ENCODE data around the gene EDC3.
"Not testable (repeated sequence)": the region's sequence is repeated elsewhere in the genome, so short reads cannot be mapped to it uniquely, and the experiment has no call there.

EDC3 gene

DNA sequence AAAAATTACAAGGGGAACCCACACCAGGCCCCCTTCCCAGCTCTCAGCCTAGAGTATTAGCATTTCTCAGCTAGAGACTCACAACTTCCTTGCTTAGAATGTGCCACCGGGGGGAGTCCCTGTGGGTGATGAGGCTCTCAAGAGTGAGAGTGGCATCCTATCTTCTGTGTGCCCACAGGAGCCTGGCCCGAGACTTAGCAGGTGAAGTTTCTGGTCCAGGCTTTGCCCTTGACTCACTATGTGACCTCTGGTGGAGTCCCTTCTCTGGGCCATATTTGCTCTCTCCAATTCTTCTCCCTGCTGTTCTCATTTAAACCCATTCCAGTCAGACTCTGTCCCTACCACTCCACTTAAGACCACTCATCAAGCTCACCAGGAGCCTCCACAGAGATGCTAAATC, 62.0 kb downstream of the EDC3 start:
- TF ChIP-seq JUND (IDR thresholded peaks at IDR 0.05; ENCODE audit: low read depth): no peak
- in situ Hi-C loops (cut with HindIII; ENCODE audit: low pct_unique_long_range_greater_than_20kb, low sequenced_read_pairs): no loop called here
- no peak for DNase-seq (ENCODE audit: low read depth in 1 of 2, low spot score in 1 of 2)

DNA sequence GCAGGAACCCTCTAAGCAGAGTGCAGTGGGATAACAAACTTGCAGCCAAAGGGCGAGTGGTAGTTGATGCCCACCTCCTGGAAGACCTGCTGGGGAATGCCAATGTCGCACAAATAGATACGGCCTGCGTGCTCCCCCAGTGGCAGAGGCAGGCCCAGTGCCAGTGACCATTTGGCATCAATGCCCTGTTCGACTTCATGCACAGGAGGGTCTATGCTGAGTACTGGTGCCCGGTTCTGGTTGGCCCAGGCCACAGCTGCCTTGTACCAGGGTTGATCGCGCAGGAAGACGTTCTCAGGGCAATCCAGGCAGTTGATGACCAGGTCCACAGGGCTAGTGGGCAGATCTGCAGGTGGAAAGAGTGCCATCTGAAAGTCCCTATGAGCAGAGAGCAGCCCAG, 63.2 kb downstream of the EDC3 start:
- in situ Hi-C loops (cut with HindIII; ENCODE audit: low pct_unique_long_range_greater_than_20kb, low sequenced_read_pairs): no loop called here
- DNase-seq (ENCODE audit: low read depth in 1 of 2, low spot score in 1 of 2): no peak
- TF ChIP-seq JUND (IDR thresholded peaks at IDR 0.05; ENCODE audit: low read depth): no peak

DNA sequence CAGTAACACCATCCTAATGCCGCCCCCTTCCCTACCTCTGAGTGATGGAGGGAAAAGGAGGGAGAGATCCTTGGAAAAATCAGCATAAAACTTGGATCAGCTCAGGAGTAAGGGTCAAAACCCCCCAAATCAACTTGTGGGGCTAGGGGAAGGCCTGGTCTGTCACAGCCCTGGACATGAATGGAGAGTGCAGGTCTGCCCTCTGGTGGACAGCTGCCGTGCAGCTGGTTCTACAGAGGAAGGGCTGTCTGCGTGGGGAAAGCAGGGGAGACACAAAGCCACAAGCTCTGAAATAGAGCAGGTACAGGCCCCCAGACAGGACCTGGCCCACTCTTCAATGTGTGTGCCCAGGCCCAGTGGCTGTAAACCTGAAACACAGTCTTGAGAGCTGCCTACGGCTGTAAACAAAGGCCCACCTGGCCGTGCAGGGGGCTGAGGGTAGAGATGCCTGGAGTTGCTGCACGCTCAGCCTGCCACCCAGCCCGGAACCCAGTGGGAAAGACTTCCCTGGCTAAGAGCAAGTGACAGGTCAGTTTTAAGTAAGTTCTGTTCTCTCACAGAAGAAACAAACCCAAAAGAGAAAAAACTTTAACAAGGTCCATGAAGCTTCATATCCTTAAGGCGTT, 63.8 kb downstream of the EDC3 start:
- in situ Hi-C loops (cut with HindIII; ENCODE audit: low pct_unique_long_range_greater_than_20kb, low sequenced_read_pairs): no loop called here
- TF ChIP-seq JUND (IDR thresholded peaks at IDR 0.05; ENCODE audit: low read depth): no peak
- DNase-seq (ENCODE audit: low read depth in 1 of 2, low spot score in 1 of 2): peak; percentile 66 to 74

DNA sequence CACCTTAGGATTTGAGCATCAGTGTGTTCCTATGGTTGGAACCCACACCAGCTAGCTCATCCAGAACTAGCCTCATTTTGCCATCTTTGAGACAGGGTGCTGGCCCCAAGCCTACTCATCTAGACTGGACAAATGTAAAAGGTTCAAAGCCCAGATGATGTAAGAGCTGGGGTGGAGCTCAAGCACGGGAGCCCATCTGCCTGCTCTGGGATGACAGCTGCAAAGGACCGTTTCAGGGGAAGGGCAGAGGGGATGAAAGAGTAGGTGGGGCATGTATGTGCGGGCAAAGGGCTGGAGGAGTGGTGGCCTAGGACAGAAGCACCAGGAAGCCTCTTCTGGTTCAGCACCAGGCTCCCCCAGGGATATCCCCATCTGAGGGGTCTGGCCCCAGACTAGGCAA, 64.4 kb downstream of the EDC3 start:
- DNase-seq (ENCODE audit: low read depth in 1 of 2, low spot score in 1 of 2): no peak
- in situ Hi-C loops (cut with HindIII; ENCODE audit: low pct_unique_long_range_greater_than_20kb, low sequenced_read_pairs): no loop called here
- TF ChIP-seq JUND (IDR thresholded peaks at IDR 0.05; ENCODE audit: low read depth): no peak

DNA sequence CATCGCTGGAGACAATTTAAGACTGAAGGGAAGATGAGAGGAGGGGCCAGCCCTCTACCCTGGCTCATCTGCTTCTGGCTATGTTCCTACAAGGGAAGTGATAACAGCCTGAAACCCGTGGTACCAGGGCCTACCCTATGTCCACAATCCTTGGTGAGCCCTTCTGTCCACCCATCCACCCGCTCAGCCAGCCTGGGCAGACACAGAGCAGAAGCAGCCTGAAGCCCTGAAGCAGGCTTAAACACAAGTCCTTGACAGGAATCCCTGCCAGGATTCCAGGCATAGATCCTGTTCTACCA, 64.8 kb downstream of the EDC3 start:
- in situ Hi-C loops (cut with HindIII; ENCODE audit: low pct_unique_long_range_greater_than_20kb, low sequenced_read_pairs): no loop called here
- no peak for TF ChIP-seq JUND (IDR thresholded peaks at IDR 0.05; ENCODE audit: low read depth)
- DNase-seq (ENCODE audit: low read depth in 1 of 2, low spot score in 1 of 2): no peak

DNA sequence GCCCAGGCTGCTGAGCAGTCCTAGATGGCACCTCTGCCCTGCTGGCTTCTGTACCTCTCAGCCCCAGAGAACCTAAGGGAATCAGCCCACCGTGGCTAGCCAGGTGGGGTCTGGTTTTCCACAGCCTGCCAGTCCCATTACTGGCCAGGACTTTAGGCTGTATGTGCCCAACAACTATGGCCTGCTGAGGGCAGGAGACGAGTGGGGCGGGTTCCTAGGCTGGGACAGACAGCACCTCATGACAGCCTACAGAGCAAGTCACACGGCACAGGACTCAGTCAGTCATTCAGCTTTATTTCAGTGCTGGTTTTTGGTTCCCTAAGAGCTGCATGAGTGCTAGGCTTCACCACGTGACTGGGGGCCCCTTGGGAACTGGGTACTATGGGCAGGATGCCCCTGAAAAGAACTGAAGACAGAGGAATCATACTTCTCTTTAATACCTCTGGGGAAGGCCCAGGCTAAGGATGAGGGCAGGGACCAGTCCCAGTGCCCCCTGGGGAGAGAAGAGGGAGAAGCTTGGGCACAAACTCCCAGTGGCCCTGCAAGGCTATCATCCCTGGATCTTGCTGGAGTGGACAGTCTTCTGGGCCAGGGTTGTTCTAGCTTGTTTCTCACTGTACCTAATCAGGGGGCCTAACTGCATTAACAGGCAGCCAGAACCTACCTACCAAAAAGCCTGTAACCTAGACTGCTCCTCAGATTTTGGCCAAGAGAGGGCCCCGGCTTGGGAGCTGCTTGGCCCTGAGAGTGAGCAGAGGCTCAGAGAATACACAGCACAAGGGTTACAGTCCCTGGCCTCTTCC, 65.3 kb downstream of the EDC3 start:
- no peak for DNase-seq (ENCODE audit: low read depth in 1 of 2, low spot score in 1 of 2)
- TF ChIP-seq JUND (IDR thresholded peaks at IDR 0.05; ENCODE audit: low read depth): no peak
- in situ Hi-C loops (cut with HindIII; ENCODE audit: low pct_unique_long_range_greater_than_20kb, low sequenced_read_pairs): no loop called here

DNA sequence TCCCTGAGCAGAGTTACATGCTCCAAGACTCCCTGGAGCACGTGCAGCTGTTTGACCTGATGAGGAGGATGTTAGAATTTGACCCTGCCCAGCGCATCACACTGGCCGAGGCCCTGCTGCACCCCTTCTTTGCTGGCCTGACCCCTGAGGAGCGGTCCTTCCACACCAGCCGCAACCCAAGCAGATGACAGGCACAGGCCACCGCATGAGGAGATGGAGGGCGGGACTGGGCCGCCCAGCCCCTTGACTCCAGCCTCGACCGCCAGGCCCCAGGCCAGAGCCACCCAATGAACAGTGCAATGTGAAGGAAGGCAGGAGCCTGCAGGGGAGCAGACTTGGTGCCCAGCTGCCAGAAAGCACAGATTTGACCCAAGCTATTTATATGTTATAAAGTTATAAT, 66.1 kb downstream of the EDC3 start:
- DNase-seq (ENCODE audit: low read depth in 1 of 2, low spot score in 1 of 2); in situ Hi-C loops (cut with HindIII; ENCODE audit: low pct_unique_long_range_greater_than_20kb, low sequenced_read_pairs): not testable (repeated sequence)

DNA sequence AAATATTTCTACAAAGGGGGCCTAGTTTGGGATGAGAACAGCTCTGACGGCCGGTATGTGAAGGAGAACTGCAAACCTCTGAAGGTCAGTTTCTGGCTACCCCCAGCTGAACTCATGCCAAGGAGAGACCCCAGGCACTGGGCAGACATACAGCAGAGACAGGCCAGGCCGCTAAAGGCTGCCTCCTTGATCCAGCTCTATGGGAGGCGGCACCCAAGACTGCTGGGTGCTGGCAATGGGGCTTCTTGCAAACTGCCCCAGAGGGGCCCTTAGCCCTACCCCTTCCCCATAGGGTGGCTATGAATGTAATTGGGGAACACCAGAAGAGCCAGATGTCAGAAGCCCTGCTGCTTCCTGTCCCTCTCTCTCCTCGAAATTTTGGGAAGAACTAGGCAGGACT, 66.9 kb downstream of the EDC3 start:
- TF ChIP-seq JUND (IDR thresholded peaks at IDR 0.05; ENCODE audit: low read depth): no peak
- in situ Hi-C loops (cut with HindIII; ENCODE audit: low pct_unique_long_range_greater_than_20kb, low sequenced_read_pairs): no loop called here
- DNase-seq (ENCODE audit: low read depth in 1 of 2, low spot score in 1 of 2): no peak

DNA sequence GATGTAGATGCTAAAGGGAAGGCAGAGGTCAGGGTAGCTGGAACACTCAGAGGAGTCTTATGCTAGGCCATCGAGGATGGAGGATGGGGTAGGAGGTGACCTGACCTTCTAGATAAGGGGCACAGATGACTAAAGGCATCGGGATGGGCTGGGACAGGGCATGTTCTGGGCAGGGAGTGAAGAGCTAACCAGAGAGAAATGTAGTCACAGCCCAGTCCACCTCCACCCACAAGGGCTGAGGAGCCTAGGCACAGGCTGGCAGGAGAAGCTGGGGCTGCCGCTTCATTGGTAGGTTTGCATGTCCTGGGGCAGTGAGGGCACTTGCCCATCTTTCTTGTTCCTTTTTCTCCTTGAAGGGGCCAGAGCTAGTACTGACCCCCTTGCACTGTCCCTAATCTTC, 67.6 kb downstream of the EDC3 start:
- in situ Hi-C loops (cut with HindIII; ENCODE audit: low pct_unique_long_range_greater_than_20kb, low sequenced_read_pairs): no loop called here
- DNase-seq (ENCODE audit: low read depth in 1 of 2, low spot score in 1 of 2): no peak
- no peak for TF ChIP-seq JUND (IDR thresholded peaks at IDR 0.05; ENCODE audit: low read depth)

DNA sequence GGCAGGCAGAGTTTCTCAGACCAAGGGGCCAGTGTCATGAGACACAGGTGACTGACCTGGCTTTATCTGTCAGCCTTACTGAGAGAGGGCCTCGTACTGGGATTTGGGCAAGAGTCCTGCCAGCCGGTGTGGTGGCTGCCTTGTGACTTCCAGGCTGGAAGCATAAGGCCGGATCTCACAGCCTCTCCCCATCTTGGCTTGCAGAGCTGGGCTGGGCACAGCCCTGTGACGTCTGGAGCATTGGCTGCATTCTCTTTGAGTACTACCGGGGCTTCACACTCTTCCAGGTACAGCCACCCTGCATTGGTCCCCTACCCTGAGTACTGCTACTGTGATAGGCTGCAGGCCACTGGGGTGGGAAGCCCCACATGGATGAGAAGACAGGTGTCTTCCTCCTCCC, 68.1 kb downstream of the EDC3 start:
- TF ChIP-seq JUND (IDR thresholded peaks at IDR 0.05; ENCODE audit: low read depth): no peak
- in situ Hi-C loops (cut with HindIII; ENCODE audit: low pct_unique_long_range_greater_than_20kb, low sequenced_read_pairs): no loop called here
- no peak for DNase-seq (ENCODE audit: low read depth in 1 of 2, low spot score in 1 of 2)

DNA sequence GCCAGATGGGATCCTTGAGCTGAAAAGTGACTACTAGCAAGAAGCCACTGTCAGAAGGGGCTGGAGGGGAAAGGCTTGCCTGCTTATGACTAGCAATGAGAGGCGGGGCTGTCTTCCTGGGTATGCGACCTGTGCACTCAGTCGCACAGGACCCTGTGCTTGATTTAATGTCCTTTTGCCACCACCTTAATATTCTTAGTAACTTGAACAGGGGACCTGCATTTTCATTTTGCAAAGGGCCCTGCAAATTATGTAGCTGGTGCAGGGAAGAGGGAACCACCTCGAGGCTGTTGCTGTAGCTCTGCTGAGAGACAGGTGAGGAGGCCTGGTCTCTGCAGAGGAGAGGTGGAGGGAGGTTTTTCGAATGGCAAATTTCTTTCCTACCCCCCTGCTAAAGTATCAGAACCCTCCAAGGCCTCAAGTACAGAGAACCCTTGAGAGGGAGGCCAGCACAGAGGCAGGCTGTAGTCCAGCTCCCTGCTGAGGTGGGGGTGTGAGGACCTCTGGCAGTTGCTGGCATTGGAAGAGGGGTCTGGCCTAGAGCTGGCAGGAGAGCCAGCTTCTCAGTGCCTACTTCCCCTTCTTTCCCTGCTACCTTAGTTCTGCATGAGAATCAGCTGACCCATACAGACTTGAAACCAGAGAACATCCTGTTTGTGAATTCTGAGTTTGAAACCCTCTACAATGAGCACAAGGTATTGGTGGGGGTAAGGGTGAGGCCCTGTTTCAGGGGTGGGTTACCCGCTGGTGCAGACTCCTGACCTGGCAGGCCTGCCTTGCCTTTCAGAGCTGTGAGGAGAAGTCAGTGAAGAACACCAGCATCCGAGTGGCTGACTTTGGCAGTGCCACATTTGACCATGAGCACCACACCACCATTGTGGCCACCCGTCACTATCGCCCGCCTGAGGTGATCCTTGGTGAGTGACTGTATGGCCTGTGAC, 68.8 kb downstream of the EDC3 start:
- in situ Hi-C loops (cut with HindIII; ENCODE audit: low pct_unique_long_range_greater_than_20kb, low sequenced_read_pairs): no loop called here
- no peak for DNase-seq (ENCODE audit: low read depth in 1 of 2, low spot score in 1 of 2)
- TF ChIP-seq JUND (IDR thresholded peaks at IDR 0.05; ENCODE audit: low read depth): no peak

DNA sequence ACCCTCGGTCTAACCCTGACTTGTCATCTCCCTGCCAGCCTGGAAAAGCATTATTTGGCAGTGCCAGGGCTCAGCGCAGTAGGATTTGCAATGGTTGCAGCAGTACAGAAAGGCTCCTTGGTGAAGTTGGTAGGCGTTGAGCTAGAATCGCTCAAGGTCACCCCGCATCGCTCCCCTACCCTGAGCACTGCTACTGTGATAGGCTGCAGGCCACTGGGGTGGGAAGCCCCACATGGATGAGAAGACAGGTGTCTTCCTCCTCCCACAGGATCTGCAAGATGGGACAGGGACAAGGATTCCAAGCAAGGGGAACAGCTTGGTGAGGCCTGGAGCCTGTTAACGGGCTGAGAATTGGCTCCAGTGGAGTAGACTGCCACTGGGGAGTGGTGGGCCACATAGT, 69.5 kb downstream of the EDC3 start:
- DNase-seq (ENCODE audit: low read depth in 1 of 2, low spot score in 1 of 2): no peak
- in situ Hi-C loops (cut with HindIII; ENCODE audit: low pct_unique_long_range_greater_than_20kb, low sequenced_read_pairs): no loop called here
- TF ChIP-seq JUND (IDR thresholded peaks at IDR 0.05; ENCODE audit: low read depth): no peak

DNA sequence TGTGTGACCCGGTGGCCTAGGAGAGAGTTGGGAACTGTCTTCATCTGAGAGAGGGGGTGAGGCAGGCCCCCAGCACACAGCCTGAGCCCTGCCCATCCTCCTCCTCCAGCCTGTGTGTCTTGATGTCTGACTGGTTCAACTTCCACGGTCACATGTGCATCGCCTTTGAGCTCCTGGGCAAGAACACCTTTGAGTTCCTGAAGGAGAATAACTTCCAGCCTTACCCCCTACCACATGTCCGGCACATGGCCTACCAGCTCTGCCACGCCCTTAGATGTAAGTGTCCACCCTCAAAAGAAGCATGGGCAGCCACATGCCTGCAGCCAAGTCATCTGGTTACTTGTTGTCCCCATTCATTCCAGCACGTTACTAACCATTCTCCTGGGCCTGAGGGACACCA, 70.1 kb downstream of the EDC3 start:
- in situ Hi-C loops (cut with HindIII; ENCODE audit: low pct_unique_long_range_greater_than_20kb, low sequenced_read_pairs): no loop called here
- no peak for TF ChIP-seq JUND (IDR thresholded peaks at IDR 0.05; ENCODE audit: low read depth)
- DNase-seq (ENCODE audit: low read depth in 1 of 2, low spot score in 1 of 2): no peak
